ENCODE measurements around the gene CGAS. TPM values are rescaled to one million over a fixed set of nuclear protein-coding genes. Genes with fewer than 3 reads are reported as not detected.
A peak's percentile ranks its signal among the peaks of the same experiment; 100 is the strongest.

Gene CGAS
- total RNA-seq, 1 experiment from 2014 or later: 38.4 TPM

GRCh38 chr6:73391675-73392074, 60.4 kb downstream of the CGAS start:
- DNase-seq (ENCODE audit: low read depth, low spot score) (no peak), ATAC-seq (no peak)
- H3K4me3 ChIP-seq (ENCODE audit: low read depth in 2 of 2, low read length in 2 of 2): no peak overlapping the region
- no peaks in the 10 kb centered on the region for H3K9me3 ChIP-seq (ENCODE audit: control insufficient read depth, insufficient read depth, low read depth, low read length)
- intact Hi-C loops (cut with micrococcal nuclease; ENCODE audit: unreplicated experiment): no loop called here
- no peak for TF ChIP-seq CTCF (IDR thresholded peaks at IDR 0.05)
- no peak for TF ChIP-seq SIN3A (IDR thresholded peaks at IDR 0.05; ENCODE audit: borderline replicate concordance, insufficient read depth, low read depth, low read length)
- no peak for TF ChIP-seq REST (IDR thresholded peaks at IDR 0.05; ENCODE audit: insufficient read depth in 1 of 2, low read depth in 2 of 2, low read length in 1 of 2)
- no peak for TF ChIP-seq TCF7L2 (IDR thresholded peaks at IDR 0.05; ENCODE audit: low read depth, low read length)
- TF ChIP-seq POLR2AphosphoS5 (IDR thresholded peaks at IDR 0.05; ENCODE audit: low read depth, low read length): no peak
- no peaks in the 10 kb centered on the region for H3K27me3 ChIP-seq (ENCODE audit: control insufficient read depth, insufficient read depth, low read length)
- ChIA-PET CTCF (interaction anchor here (1.3 kb wide), 1 partner anchor 106 kb away, joined by 5 read pairs; no protein-coding TSS in a partner anchor), POLR2A (no interaction called here)
- peak overlapping the region; percentile 17; the same call in 1 of the 2 replicates for H3K27ac ChIP-seq (ENCODE audit: low read length)
- peaks cover 18% of the 10 kb centered on the region for H3K4me1 ChIP-seq (ENCODE audit: control insufficient read depth, insufficient read depth, low read length)
- no peaks in the 10 kb centered on the region for H3K36me3 ChIP-seq (ENCODE audit: control insufficient read depth, insufficient read depth, low read length)
- in situ Hi-C loops (cut with HindIII; ENCODE audit: low pct_unique_long_range_greater_than_20kb, low sequenced_read_pairs): no loop called here
- BruUV-seq (replicated peaks): no TSS peak

- DNase-seq (ENCODE audit: low read depth, low spot score) (no peak), ATAC-seq (no peak)
- no peak overlapping the region for H3K27ac ChIP-seq (ENCODE audit: low read length)
- CTCF ChIA-PET: interaction anchor here (0.6 kb wide), 1 partner anchor 268 kb away, joined by 7 read pairs; no protein-coding TSS in a partner anchor
- no peaks in the 10 kb centered on the region for H3K27me3 ChIP-seq (ENCODE audit: control insufficient read depth, insufficient read depth, low read length)
- in situ Hi-C loops (cut with HindIII; ENCODE audit: low pct_unique_long_range_greater_than_20kb, low sequenced_read_pairs) (no loop called here), intact Hi-C loops (cut with micrococcal nuclease; ENCODE audit: unreplicated experiment) (loop anchor here (2.0 kb wide), 1 partner anchor 103 kb away; no protein-coding TSS in a partner anchor)
- BruUV-seq (replicated peaks): no TSS peak
- peaks cover 10% of the 10 kb centered on the region; the same call in 1 of the 2 replicates for H3K4me1 ChIP-seq (ENCODE audit: control insufficient read depth, insufficient read depth, low read length)
- no peaks in the 10 kb centered on the region for H3K36me3 ChIP-seq (ENCODE audit: control insufficient read depth, insufficient read depth, low read length)
- H3K9me3 ChIP-seq (ENCODE audit: control insufficient read depth, insufficient read depth, low read depth, low read length): no peaks in the 10 kb centered on the region
- POLR2A ChIA-PET: interaction anchor here (0.7 kb wide), 2 partner anchors 301 to 362 kb away, joined by 6 to 8 read pairs; no protein-coding TSS in a partner anchor
- TF ChIP-seq REST (IDR thresholded peaks at IDR 0.05; ENCODE audit: insufficient read depth in 1 of 2, low read depth in 2 of 2, low read length in 1 of 2) (no peak), SIN3A (IDR thresholded peaks at IDR 0.05; ENCODE audit: borderline replicate concordance, insufficient read depth, low read depth, low read length) (no peak), CTCF (IDR thresholded peaks at IDR 0.05) (no peak), TCF7L2 (IDR thresholded peaks at IDR 0.05; ENCODE audit: low read depth, low read length) (no peak), POLR2AphosphoS5 (IDR thresholded peaks at IDR 0.05; ENCODE audit: low read depth, low read length) (no peak)
- H3K4me3 ChIP-seq (ENCODE audit: low read depth in 2 of 2, low read length in 2 of 2): no peak overlapping the region
Observed at GRCh38 chr6:73389854-73390253, 62.2 kb downstream of the CGAS start.
